A673 (cell line): ENCODE results near the gene NID1. TPM values are rescaled to one million over a fixed set of nuclear protein-coding genes. Genes with fewer than 3 reads are reported as not detected.

Experiments
- BruUV-seq: library from RNA; stranded (reverse); fragments of 400-500 nt; replicated peaks from 2 replicates; lab custom pipeline; 2021; lab: Mats Ljungman, UMichigan
- CTCF ChIA-PET: fragments of 300-600 bp; sonication (Branson Sonifier 250); formaldehyde crosslinking; loops from one replicate; lab custom pipeline; 2022; ENCODE audit warnings: antibody characterized with exemption; lab: Charles Lee
- POLR2A ChIA-PET: fragments of 300-600 bp; sonication (Branson Sonifier 250); formaldehyde crosslinking; loops from one replicate; lab custom pipeline; 2022; ENCODE audit warnings: antibody characterized with exemption; ENCODE audit not compliant: low non-redundant PET; lab: Charles Lee
- DNase-seq: peaks from one replicate; pipeline ENCODE4 v3.0.0-alpha.2; 2015; ENCODE audit warnings: low spot score
- H3K27ac ChIP-seq: fragments of 200-600 bp; sonication (generic); 2 replicates; pipeline ENCODE4 v1.5.1; 2016; ENCODE audit warnings: mixed run types, low read depth, mild to moderate bottlenecking, mixed read lengths, antibody characterized with exemption, low read length; ENCODE audit not compliant: poor library complexity, severe bottlenecking
- H3K27me3 ChIP-seq: fragments of 200-600 bp; sonication (generic); replicated peaks from 2 replicates; pipeline ENCODE4 v1.6.1; 2017; ENCODE audit warnings: mixed run types, low read depth, mild to moderate bottlenecking, mixed read lengths, antibody characterized with exemption, low read length; ENCODE audit not compliant: insufficient read depth, poor library complexity
- H3K36me3 ChIP-seq: fragments of 200-600 bp; sonication (generic); 2 replicates; pipeline ENCODE4 v1.6.1; 2016; ENCODE audit warnings: mixed run types, mild to moderate bottlenecking, mixed read lengths, antibody characterized with exemption, low read length; ENCODE audit not compliant: insufficient read depth, poor library complexity, severe bottlenecking
- H3K4me1 ChIP-seq: fragments of 200-600 bp; sonication (generic); 2 replicates; pipeline ENCODE4 v1.6.1; 2017; ENCODE audit warnings: mixed run types, mild to moderate bottlenecking, mixed read lengths, antibody characterized with exemption, low read length; ENCODE audit not compliant: insufficient read depth, poor library complexity, severe bottlenecking
- H3K4me3 ChIP-seq: fragments of 200-600 bp; sonication (generic); 2 replicates; pipeline ENCODE4 v1.5.1; 2016; ENCODE audit warnings: low read depth, mixed run types, mild to moderate bottlenecking, mixed read lengths, low read length; ENCODE audit not compliant: poor library complexity, severe bottlenecking
- H3K9me3 ChIP-seq: fragments of 200-600 bp; sonication (generic); 2 replicates; pipeline ENCODE4 v1.6.1; 2016; ENCODE audit warnings: mixed run types, low read depth, mild to moderate bottlenecking, mixed read lengths, antibody characterized with exemption, low read length; ENCODE audit not compliant: poor library complexity, severe bottlenecking
- EZH2 ChIP-seq: fragments of 200-600 bp; sonication (generic); IDR thresholded peaks from 2 replicates; pipeline ENCODE4 v1.6.1; 2017; ENCODE audit warnings: borderline replicate concordance, low read depth, mild to moderate bottlenecking, mixed read lengths, antibody characterized with exemption, low read length; ENCODE audit not compliant: poor library complexity, severe bottlenecking
- intact Hi-C: fragments of 100-400 bp; cut with micrococcal nuclease; formaldehyde crosslinking; loops from one replicate; pipeline ENCODE4 v1.10.0; 2022; ENCODE audit not compliant: unreplicated experiment
- total RNA-seq: library from RNA; stranded (reverse); gene quantifications from 2 replicates; pipeline ENCODE4 v1.2.3, GENCODE V29; 2021
- TF ChIP-seq, protein P1 (sequence below): fragments of 300-800, 200-600 bp; sonication (generic); conservative IDR thresholded peaks from 2 replicates; pipeline ENCODE4 v1.5.1; 2017; ENCODE audit warnings: low read depth, mild to moderate bottlenecking, antibody characterized with exemption, low read length, moderate library complexity, mixed read lengths

Gene NID1
- total RNA-seq, 1 experiment from 2014 or later = 0.64 TPM

DNA sequence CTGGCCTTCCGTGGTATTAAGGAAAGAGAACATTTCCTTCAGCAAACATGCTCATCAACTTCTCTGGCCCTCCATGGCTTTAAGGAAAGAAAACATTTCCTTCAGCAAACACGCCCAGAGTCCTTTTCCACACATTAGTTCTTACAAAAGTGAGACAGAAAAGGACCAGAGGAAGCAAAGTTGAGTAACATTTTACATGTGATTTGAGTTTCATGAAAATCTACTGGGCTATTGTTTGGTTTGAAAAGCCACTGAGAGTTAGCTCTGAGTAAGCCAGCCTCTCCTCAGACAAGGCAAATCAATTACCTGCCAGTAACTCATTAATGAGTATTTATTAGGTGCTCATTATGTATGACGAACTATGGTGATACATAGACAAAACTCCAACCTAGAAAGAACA, 78.0 kb downstream of the NID1 start:
- Histone ChIP-seq H3K4me3 (no peak overlapping the region), H3K27me3 (no peaks in the 10 kb centered on the region), H3K36me3 (no peaks in the 10 kb centered on the region), H3K27ac (no peak overlapping the region), H3K4me1 (no peaks in the 10 kb centered on the region), H3K9me3 (no peaks in the 10 kb centered on the region)
- no TSS peak for BruUV-seq
- DNase-seq = no peak
- CTCF ChIA-PET = no interaction called here
- intact Hi-C loops = no loop called here
- POLR2A ChIA-PET = no interaction called here
- TF ChIP-seq EZH2 = no peak
- TF ChIP-seq, protein P1, sequence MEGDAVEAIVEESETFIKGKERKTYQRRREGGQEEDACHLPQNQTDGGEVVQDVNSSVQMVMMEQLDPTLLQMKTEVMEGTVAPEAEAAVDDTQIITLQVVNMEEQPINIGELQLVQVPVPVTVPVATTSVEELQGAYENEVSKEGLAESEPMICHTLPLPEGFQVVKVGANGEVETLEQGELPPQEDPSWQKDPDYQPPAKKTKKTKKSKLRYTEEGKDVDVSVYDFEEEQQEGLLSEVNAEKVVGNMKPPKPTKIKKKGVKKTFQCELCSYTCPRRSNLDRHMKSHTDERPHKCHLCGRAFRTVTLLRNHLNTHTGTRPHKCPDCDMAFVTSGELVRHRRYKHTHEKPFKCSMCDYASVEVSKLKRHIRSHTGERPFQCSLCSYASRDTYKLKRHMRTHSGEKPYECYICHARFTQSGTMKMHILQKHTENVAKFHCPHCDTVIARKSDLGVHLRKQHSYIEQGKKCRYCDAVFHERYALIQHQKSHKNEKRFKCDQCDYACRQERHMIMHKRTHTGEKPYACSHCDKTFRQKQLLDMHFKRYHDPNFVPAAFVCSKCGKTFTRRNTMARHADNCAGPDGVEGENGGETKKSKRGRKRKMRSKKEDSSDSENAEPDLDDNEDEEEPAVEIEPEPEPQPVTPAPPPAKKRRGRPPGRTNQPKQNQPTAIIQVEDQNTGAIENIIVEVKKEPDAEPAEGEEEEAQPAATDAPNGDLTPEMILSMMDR = no peak

DNA sequence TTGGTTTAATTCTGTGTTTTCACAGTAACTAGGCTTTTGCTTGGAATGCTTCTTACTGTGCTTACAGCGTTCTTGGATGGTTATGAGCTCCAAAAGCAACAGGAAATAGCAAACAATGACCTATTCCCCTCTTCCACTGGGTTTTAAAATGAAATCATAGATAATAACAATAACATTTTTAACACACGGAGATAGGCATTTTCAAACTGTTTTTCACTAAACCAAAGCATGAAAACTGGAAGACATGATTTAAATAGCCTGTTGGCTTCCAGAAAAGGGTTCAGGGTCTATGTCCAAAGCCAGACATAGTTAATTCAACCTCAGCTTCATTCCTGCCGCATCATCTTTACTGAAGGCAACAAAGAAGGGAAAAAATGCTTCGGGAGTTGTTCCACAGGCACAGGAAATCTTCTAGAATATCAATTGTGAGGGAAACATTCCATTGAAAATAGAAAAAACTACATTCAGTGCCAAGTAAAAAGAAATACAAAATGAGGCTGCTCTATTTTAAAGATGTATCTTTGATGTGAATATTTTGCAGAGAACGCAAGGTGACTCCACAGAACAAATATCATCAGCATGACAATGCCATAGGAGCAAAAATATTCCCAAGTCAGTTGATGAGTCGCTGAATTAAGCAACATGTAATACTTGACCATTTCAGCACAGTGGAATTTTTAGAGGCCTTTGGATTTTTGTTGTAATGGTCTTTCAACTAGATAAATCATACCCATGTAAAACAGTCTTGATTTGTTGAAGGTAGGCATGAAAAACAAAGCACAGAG, 80.7 kb downstream of the NID1 start:
- intact Hi-C loops = no loop called here
- Histone ChIP-seq H3K36me3 (no peaks in the 10 kb centered on the region), H3K9me3 (no peaks in the 10 kb centered on the region), H3K4me3 (no peak overlapping the region), H3K27me3 (no peaks in the 10 kb centered on the region), H3K27ac (no peak overlapping the region), H3K4me1 (no peaks in the 10 kb centered on the region)
- POLR2A ChIA-PET = no interaction called here
- no TSS peak for BruUV-seq
- DNase-seq = no peak
- no peak for TF ChIP-seq EZH2
- TF ChIP-seq, protein P1 = no peak
- CTCF ChIA-PET = no interaction called here

DNA sequence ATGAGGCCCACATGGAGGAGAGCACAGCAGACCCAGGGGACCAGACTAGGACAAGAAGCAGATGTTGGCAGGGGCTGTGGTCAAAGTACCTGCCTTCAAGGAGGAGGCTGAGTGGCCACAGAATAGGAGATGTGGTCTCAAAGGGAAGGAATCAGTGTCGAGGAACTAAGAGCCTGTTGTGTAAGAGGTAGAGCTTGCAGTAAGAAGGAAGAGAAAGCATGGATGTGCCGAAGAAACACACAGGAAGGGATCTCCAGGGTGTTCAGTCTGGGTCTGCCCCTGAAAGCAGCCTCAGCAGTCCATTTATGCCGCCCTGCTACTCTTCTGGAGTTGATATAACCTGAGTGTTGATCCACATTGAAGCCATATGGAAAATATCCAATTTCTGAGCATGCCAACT, 83.9 kb downstream of the NID1 start:
- H3K4me1 ChIP-seq = no peaks in the 10 kb centered on the region
- H3K27me3 ChIP-seq = no peaks in the 10 kb centered on the region
- no peak overlapping the region for H3K4me3 ChIP-seq
- BruUV-seq = no TSS peak
- H3K9me3 ChIP-seq = no peaks in the 10 kb centered on the region
- TF ChIP-seq, protein P1 = no peak
- no peak for TF ChIP-seq EZH2
- no peaks in the 10 kb centered on the region for H3K36me3 ChIP-seq
- CTCF ChIA-PET = no interaction called here
- H3K27ac ChIP-seq = no peak overlapping the region
- DNase-seq = no peak
- intact Hi-C loops = no loop called here
- POLR2A ChIA-PET = no interaction called here
